ENCODE data around the gene ATP6V1G2.

DNA sequence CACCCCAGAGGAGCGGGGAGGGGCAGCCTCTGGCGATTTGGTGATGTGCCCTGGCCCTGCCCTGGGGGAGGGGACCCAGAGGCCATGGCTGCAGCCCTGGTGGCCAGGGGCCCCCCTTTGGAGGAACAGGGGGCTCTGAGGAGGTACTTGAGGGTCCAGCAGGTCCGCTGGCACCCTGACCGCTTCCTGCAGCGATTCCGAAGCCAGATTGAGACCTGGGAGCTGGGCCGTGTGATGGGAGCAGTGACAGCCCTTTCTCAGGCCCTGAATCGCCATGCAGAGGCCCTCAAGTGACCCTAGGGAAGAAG, 11.9 kb upstream of the ATP6V1G2 start:
- TF ChIP-seq, protein P1, sequence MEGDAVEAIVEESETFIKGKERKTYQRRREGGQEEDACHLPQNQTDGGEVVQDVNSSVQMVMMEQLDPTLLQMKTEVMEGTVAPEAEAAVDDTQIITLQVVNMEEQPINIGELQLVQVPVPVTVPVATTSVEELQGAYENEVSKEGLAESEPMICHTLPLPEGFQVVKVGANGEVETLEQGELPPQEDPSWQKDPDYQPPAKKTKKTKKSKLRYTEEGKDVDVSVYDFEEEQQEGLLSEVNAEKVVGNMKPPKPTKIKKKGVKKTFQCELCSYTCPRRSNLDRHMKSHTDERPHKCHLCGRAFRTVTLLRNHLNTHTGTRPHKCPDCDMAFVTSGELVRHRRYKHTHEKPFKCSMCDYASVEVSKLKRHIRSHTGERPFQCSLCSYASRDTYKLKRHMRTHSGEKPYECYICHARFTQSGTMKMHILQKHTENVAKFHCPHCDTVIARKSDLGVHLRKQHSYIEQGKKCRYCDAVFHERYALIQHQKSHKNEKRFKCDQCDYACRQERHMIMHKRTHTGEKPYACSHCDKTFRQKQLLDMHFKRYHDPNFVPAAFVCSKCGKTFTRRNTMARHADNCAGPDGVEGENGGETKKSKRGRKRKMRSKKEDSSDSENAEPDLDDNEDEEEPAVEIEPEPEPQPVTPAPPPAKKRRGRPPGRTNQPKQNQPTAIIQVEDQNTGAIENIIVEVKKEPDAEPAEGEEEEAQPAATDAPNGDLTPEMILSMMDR (IDR thresholded peaks at IDR 0.05): no peak
- TF ChIP-seq EZH2 (IDR thresholded peaks at IDR 0.05) (no peak), EZH2phosphoT487 (IDR thresholded peaks at IDR 0.05) (no peak)

Measured in neural progenitor cell (in vitro differentiated cells).